ENCODE data around the gene TFDP1.
"Not testable (repeated sequence)": the region's sequence is repeated elsewhere in the genome, so short reads cannot be mapped to it uniquely, and the experiment has no call there.

The TFDP1 gene

DNA sequence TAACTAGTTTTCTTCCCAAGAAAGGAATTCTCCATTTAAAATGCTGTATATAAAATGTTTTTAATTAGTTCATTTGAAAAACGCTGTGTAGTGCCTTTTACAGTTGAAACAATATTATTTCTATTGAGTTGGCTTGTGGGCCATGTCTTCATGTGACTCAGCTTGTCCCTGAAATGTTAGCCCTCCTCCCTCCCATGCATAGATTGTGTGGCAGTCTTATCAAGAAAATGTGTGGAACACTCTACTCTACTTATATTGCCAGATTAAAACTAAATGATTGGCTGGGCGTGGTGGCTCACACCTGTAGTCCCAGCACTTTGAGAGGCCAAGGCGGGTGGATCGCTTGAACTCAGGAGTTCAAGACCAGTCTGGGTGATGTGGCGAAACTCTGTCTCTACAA lies 33.4 kb downstream of the TFDP1 start:
- DNase-seq (ENCODE audit: low read depth): no peak

DNA sequence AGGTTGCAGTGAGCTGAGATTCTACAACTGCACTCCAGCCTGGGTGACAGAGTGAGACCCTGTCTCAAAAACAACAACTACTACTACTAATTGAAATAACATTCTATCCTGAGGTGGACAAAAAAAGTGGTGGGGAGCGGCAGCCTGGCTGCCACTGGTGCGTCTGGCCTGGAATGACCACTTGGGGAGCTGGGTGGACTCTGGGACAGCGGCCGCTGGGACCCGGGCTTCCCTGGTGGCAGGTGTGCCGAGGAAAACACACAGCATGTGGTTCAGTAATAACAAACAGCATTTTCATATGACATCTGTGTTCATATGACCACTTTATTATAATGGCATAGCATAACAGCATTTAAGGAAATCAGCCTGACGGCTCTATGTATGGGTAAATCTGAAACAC lies 33.9 kb downstream of the TFDP1 start:
- DNase-seq (ENCODE audit: low read depth): no peak

DNA sequence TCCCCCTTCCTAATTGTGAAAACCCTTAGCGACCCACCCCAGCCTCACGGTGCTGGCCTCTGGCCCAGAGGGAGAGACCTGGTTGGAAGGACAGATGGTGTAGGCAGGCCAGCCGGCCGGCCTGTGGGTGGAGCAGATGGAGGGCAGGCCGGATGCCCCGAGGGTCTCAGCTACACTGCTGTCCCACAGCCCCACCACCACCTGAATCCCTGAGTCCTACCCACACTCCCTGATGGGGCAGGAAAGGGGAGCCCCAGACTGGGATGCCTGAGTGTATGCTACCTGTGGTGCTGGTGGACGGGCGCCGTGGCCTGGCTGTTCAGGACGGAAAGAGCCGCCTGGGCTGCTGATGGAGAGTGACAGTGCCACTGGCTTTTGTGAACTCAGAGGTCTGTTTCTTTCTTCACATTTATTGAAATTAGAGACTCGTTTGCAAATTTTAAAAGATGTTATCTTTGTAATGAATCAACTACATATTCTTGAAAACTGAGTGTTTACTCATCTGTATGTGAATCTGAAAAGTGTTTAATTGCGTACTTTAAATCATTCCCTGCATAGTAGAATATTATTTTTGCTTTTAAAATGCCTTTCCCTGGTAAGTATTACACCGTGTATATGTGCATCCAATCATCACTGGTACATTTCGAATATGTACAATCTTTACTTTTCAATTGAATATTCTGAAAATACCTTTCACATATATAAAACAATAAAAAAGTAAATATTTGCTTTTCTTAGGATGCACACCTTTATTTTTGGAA lies 35.7 kb downstream of the TFDP1 start:
- DNase-seq (ENCODE audit: low read depth): no peak

DNA sequence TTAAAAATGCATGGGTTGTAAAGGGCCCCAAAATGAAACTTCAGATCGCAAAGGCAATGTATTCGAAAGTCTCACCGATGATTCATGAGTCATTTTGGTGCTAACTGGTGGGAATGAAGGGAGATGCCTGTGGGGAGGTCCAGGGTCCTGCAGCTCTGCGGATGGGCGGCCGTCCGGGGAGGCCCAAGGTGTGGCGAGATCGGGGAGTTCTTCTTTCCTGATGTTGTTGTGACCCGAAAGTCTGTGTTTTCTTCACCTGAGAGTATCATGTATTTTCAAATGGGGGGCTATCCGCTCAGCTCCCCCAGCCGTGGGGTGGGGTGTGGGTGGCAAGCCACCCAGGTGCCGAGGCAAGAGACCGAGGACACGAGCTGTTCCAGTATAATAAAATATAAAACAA lies 36.5 kb downstream of the TFDP1 start:
- DNase-seq (ENCODE audit: low read depth): no peak

DNA sequence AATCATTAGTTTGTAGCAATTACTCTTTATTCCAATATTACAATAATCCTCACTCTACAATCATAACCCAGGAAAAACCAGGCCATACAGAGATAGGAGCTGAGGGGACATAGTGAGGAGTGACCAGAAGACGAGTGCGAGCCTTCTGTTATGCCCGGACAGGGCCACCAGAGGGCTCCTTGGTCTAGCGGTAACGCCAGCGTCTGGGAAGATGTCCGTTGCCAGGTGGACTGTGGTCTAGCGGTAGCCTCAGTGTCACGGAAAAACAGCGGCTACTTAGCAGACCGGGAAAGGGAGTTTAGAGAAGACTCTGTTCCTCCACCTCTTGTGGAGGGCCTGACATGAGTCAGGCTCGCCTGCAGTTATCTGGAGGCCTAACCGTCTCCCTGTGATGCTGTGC lies 36.9 kb downstream of the TFDP1 start:
- DNase-seq (ENCODE audit: low read depth): not testable (repeated sequence)

DNA sequence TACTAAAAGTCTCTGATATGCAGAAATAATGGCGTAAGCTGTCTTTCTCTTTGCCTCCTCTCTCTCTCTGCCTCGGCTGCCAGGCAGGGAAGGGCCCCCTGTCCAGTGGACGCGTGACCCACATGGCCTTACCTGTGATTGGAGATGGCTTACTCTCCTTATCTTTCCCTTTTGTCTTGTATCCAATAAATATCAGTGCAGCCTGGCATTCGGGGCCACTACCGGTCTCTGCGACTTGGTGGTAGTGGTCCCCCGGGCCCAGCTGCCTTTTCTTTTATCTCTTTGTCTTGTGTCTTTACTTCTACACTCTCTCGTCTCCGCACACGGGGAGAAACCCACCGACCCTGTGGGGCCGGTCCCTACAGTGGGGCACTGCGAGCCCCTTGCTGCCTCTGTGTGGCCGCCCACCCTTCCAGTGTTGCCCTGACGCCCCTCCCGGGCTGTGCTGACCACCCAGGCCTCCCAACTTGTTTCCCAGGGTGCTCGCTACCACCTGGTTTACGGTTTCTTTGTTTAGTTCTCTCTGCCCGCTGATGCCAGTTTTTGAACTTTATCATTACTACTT lies 37.5 kb downstream of the TFDP1 start:
- not testable (repeated sequence) for DNase-seq (ENCODE audit: low read depth)

DNA sequence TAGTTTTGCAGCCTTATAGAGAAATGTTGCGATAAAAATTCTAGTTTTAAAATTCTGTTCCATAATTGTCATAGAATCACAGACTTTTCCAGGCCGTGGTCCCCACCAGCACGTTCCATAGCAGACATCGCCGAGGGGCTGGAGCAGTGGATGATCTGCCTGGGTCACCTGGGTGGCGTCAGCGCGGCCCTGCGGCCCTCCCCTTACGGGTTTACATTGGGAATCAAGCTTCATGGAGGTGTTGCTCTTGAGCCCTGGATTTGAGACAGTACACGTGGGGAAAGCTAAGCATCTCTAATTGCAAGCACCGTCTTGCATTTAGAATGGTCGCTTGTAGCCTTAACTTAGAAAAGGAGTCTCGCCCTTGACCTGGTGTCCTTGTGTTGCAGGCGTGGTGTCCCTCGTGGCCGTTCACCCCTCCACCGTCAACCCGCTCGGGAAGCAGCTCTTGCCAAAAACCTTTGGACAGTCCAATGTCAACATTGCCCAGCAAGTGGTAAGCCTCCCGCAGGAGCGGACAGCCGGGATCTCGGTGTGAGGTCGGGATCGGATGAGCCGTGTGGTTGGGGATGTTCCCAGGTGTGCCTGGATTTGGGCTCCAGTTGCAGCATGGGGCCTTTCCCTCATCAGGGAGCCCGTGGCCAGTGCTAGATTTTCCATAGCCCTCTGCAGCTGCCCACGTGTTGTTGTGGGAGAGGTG lies 38.4 kb downstream of the TFDP1 start:
- DNase-seq (ENCODE audit: low read depth): no peak

DNA sequence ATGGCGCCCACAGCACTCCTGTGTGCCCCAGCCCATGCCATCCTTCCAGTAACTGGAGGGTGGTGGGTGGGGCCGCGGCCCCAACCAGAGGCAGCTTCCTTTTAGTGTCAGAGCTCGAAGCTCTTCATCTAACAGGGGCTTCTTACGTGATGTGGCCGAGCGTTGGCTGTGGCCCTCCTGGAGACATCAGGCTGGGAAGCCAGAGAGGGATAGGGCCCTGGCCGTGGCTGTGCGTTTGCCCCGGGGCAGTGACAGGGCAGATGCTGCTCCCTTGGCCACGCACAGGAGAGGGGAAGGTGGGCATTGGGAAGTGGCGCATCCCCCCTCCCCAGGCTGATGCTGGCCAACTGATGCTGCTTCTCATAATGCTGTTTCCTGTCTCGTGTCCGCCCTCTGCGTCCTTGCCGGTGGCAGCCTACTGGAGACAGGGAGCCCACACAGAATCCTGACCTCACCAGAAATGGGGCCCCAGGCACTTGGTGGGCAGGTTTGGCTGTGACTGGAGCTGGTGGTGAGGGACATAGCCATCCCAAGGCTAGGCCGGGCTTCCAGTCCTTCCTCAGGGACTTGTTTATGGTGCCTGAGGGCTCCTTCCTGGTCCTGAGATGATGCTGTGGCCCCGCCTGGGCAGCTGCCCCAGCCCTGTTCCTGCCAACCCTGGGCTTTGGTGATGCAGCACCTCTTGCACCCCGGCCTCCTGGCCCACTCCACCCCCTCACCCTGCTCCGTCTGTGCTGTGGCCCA lies 39.1 kb downstream of the TFDP1 start:
- no peak for DNase-seq (ENCODE audit: low read depth)

DNA sequence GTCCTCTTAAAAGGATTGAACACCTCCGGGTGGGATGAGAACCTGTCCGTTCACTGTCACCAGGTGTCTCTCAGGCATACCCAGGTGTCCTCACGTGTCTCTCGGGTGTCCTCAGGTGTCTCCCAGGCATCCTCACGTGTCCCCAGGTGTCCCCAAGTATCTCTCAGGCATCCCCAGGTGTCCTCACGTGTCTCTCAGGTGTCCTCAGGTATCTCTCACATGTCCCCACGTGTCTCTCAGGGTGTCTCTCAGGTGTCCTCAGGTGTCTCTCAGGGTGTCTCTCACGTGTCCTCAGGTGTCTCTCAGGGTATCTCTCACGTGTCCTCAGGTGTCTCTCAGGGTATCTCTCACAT lies 39.7 kb downstream of the TFDP1 start:
- DNase-seq (ENCODE audit: low read depth): no peak

DNA sequence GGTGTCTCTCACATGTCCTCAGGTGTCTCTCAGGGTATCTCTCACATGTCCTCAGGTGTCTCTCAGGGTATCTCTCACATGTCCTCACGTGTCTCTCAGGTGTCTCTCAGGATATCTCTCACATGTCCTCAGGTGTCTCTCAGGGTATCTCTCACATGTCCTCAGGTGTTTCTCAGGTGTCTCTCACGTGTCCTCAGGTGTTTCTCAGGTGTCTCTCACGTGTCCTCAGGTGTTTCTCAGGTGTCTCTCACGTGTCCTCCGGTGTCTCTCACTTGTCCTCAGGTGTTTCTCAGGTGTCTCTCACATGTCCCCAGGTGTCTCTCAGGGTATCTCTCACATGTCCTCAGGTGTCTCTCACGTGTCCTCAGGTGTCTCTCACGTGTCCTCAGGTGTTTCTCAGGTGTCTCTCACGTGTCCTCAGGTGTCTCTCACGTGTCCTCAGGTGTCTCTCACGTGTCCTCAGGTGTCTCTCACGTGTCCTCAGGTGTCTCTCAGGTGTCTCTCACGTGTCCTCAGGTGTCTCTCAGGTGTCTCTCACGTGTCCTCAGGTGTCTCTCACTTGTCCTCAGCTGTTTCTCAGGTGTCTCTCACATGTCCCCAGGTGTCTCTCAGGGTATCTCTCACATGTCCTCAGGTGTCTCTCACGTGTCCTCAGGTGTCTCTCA lies 40.2 kb downstream of the TFDP1 start:
- not testable (repeated sequence) for DNase-seq (ENCODE audit: low read depth)

DNA sequence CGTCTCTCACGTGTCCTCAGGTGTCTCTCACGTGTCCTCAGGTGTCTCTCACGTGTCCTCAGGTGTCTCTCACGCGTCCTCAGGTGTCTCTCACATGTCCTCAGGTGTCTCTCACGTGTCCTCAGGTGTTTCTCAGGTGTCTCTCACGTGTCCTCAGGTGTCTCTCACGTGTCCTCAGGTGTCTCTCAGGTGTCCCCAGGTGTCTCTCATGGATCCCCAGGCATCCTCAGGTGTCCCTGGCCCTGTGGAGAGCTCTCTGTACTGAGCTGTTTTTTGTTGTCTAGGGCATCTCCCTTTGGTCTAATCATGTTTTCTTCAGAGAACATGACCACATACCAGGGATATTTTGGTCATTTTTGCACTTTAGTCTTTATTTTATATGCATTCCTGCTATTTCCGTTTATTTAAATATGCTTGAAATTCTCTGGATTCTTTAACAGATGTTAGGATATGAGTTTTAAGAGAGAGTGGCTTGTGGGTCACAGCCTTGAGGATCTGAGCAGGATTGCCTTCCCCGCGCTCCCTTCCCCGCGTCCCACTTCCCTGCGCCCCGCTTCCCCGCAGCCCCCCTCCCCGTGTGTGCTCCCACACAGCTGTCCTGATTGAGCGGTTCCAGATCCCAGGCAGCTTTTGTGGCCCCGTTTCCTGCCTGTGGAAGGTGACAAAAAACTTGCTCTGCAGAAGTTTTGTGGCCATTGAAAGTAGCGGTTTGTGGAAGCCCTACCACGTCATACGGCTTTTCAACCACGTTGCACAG lies 41.6 kb downstream of the TFDP1 start:
- DNase-seq (ENCODE audit: low read depth): no peak

DNA sequence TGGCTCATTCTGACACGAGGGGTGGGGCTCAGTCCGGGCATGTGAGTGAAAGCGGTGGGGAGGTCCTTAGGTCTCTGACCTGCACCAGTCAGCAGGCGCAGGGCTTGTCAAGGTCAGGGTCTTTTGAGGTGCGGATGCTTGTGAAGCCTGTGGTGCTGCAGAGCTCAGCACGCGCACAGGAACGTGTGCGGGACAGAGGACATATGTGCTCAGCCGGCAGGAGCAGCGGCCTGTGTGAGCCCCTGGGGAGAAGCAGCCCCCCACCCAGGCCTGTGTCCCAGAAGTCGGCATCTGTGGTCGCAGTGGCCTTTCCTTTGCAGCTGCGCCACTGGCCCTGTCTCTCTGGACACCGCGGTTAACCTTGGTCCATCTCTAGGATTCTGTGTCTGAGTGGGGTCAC lies 42.6 kb downstream of the TFDP1 start:
- DNase-seq (ENCODE audit: low read depth): no peak

DNA sequence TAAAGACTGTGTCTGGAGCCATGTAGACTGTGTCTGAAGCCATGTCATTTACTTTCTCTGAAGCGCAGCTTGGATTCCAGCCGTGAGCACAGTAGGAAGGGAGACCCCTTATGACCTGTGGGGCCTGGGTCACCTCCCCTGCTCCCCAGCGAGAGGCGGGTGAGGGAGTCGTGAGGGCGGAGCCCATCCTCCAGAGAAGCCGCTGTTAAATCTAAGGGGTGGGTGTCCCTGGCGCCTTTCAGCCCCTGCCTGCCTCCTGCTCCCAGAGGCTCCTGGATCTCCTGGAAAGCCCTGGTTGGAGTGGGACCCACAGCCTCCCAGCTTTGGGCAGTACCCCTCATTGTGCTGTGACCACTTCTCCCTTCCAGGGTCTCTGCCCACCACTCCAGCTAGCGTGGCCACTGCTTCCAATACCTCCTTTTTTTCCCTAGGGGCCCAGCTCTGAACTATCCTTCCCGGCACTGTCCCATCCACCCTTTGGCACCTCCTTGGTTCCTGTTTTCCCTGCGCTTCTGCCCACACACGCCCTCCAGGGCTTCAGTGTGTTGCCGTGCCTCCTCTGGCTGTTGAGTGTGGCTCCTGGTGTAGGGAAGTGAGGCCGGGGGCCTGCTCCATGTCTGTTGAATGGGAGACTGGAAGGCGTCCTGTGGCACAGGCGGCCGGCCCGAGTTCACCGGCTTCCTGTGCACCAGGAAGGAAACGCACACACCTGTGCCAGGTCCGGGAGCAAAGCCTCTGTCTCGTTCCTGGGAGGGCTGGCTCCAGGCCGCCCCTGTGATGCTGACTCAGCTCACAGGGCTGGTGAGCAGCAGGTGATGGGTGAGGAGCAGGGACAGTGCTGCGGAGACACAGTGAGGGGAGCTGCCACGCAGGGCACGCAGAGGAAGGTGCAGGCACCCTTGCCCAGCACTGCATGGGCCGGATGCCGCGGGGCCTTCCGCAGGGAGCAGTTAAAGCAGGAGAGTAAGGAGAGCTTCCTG lies 44.0 kb downstream of the TFDP1 start:
- no peak for DNase-seq (ENCODE audit: low read depth)

DNA sequence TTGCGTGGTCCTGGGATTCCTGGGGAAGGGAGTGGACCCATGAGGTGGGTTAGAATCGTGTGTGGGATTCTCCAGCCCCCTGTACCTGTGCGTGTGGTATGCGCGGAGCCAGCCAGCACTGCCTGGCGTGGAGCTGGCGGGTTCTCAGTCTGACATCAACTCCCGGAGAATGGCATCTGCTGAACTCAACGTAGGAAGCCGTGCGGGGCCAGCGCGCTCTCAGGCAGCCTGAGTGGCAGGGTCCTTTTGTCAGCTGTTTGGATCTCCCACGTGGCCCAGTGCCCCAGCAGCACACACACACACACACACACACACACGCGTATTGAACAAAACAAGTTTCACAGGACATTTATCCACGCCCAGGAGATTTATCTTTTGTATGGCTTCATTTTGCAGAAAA lies 45.3 kb downstream of the TFDP1 start:
- no peak for DNase-seq (ENCODE audit: low read depth)

DNA sequence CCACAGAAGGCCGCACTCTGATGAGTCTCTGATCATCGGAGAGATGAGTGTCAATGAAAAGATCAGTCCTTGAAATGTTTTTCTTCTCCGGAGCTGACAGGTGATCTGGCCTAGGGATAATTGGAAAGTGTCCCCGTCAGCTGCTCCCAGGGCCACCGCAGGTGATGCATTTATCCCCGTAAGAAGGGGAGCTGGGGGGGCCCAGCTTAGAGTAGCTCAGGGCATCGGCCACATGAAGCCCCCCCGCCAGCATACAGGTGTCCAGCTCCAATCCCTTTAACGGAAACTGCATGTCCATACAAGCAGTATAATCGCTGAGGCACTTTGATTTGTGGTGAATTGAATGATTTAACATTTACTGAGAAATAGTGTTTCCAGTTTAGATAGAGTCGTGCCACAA lies 45.7 kb downstream of the TFDP1 start:
- no peak for DNase-seq (ENCODE audit: low read depth)

DNA sequence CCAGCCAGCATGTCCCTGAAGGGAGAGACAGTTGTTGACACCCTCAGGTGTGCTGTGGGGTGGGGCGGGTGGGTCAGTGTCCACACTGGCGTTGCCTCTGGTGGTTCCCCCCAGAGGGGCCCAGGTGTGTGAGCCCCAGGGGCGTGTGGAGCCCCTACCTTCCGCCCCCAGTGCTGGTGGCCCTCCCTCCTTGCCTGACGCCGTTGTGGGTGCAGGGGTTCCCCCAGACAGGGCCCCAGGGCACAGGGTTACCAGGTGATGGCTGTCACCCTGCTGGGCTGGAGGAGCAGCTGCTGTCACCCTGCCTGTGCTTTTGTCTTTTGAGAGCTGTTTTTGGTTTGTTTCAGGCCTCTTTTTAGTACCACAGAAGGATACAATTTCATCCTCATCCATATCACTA lies 46.3 kb downstream of the TFDP1 start:
- no peak for DNase-seq (ENCODE audit: low read depth)

DNA sequence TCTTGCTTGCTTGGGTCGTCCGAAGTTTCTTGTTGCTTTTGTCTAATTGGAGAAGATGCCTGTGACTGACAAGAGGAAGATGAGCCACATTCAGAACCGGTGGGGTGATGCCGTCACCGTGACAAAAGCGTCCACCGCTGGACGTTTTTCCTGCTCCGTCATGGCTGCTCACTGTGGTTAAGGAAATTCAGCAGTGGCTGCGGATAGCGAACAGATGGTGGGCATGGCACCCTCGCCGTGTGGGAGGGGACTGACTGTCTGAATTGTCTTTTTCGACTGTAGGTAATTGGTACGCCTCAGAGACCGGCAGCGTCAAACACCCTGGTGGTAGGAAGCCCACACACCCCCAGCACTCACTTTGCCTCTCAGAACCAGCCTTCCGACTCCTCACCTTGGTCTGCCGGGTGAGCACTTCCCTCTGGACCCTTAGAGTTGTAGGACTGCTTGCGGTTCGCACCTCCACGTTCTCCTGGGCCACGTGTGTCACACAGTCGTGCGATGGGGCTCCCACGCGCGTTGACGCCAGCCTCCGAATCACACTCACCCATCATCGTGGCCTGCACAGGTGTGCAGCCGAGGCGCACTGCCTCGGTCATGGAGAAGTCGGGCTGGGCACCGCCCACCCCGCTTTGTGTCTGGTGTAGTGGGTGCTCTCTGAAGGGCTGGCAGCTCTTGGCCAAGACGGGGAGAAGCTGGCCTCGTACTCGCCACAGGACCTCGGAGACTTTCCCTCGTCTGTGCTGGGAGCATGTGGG lies 47.0 kb downstream of the TFDP1 start:
- no peak for DNase-seq (ENCODE audit: low read depth)

DNA sequence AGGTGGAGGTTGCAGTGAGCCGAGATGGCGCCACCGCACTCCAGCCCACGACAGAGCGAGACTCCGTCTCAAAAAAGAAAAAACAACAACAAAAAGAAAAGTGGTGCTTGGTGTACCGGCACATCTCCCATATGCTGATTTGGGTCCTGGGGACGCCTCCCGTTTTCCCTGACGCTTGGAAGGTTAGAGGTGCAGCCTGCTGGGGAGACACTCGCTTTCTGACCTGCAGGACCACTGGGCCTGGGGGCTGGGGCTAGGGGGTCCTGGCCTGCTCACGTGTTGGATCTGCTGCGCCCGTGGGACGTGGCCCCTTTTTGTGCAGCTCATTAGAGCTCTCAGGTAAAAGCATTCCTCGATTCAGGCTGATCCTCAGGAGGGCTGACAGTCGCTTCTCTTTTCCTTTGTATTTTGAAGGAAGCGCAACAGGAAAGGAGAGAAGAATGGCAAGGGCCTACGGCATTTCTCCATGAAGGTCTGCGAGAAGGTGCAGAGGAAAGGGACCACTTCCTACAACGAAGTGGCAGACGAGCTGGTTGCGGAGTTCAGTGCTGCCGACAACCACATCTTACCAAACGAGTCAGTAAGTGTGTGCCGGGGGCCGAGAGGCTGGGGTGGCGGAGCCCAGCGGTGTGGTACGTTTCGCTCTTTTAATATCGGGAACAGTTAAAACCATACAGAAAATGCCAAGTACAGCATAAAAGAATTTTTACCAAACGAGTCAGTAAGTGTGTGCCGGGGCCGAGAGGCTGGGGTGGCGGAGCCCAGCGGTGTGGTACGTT lies 48.3 kb downstream of the TFDP1 start:
- DNase-seq (ENCODE audit: low read depth): no peak

DNA sequence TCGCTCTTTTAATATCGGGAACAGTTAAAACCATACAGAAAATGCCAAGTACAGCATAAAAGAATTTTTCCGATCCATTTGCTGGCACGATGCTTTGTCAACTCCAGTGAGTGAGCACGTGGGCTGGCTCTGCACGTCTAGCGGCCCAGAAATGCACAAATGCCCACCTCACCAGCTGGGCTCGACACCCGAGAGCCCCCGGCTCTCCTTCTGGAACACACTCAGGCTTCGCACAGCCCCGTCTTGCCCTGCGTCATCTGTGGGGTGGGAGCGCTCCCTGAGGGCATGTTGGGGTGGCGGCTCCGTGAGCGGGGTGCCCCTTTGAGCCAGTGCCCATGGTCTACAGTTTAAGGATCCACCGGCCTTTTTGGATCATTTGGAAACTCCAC lies 48.9 kb downstream of the TFDP1 start:
- no peak for DNase-seq (ENCODE audit: low read depth)
